ENCODE results near the gene PTPRG. TPM values are rescaled to one million over a fixed set of nuclear protein-coding genes. Genes with fewer than 3 reads are reported as not detected.

Gene PTPRG
- total RNA-seq, 4 donors from 2014 or later, result 33.5 to 56.6 (median 46.9) TPM

- H3K27me3 ChIP-seq, result no peaks in the 10 kb centered on the region
- TF ChIP-seq CTCF (IDR thresholded peaks at IDR 0.05) (no peak), POLR2A (IDR thresholded peaks at IDR 0.05) (no peak)
- peaks cover 0 to 4% (median 0%) of the 10 kb centered on the region in 3 donors for H3K36me3 ChIP-seq
- no peak overlapping the region for H3K4me3 ChIP-seq
- H3K4me1 ChIP-seq, result no peaks in the 10 kb centered on the region
- DNase-seq, result no peak
- no peak overlapping the region for H3K27ac ChIP-seq
- no peaks in the 10 kb centered on the region for H3K9me3 ChIP-seq
Measured at GRCh38 chr3:62020706-62021105, 459.3 kb downstream of the PTPRG start.

GRCh38 chr3:62022312-62022711, 460.9 kb downstream of the PTPRG start:
- H3K27ac ChIP-seq, result no peak overlapping the region
- no peaks in the 10 kb centered on the region for H3K4me1 ChIP-seq
- peaks cover 0 to 4% (median 0%) of the 10 kb centered on the region in 3 donors for H3K36me3 ChIP-seq
- no peak for DNase-seq
- no peaks in the 10 kb centered on the region for H3K9me3 ChIP-seq
- H3K4me3 ChIP-seq, result no peak overlapping the region
- TF ChIP-seq POLR2A (IDR thresholded peaks at IDR 0.05), result no peak
- no peak for TF ChIP-seq CTCF (IDR thresholded peaks at IDR 0.05)
- no peaks in the 10 kb centered on the region for H3K27me3 ChIP-seq

DNA sequence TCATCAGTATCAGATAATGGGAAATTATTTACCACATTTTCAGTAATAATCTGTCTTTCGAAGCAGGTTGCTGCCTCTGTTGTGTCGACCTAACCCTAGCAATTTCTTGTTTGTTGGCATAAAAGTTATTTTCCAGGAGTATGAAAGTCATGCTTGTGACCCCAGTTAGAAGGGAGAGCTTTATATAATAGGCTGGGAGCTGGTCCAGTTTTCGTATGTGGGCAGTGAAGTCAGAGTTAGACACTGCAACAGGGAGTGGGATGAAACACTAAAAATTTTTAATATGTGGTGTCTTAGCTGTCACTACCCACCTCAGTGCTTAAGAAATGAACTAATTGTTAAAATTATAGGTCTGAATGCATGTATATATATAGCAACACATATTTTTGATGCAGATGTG, 463.5 kb downstream of the PTPRG start:
- Histone ChIP-seq H3K27ac (no peak overlapping the region), H3K36me3 (peaks cover 0 to 4% (median 0%) of the 10 kb centered on the region in 3 donors), H3K4me3 (no peak overlapping the region), H3K9me3 (no peaks in the 10 kb centered on the region), H3K27me3 (no peaks in the 10 kb centered on the region), H3K4me1 (no peaks in the 10 kb centered on the region)
- DNase-seq, result no peak
- no peak for TF ChIP-seq CTCF (IDR thresholded peaks at IDR 0.05)
- no peak for TF ChIP-seq POLR2A (IDR thresholded peaks at IDR 0.05)

DNA sequence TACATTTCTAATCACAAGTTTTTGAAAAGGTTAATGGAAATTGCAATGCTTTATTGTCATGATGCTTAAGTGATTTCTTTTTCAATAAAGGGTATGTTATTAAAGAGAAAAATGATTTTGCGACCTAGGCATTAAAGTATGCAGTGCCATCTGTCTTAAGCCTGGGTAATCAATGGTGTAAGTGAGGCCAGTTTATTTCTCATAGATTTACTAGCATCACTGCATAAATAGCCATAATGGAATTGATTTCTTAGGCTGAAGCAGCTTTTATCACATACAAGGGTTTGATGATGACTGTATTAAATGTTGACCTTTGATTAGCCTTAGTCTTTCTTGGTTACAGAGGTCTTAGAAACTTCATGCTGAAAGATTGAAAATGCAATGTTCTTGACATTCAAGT, 464.5 kb downstream of the PTPRG start:
- Histone ChIP-seq H3K4me1 (no peaks in the 10 kb centered on the region), H3K27ac (no peak overlapping the region), H3K4me3 (no peak overlapping the region), H3K36me3 (peaks cover 0 to 4% (median 0%) of the 10 kb centered on the region in 3 donors), H3K9me3 (no peaks in the 10 kb centered on the region), H3K27me3 (no peaks in the 10 kb centered on the region)
- TF ChIP-seq CTCF (IDR thresholded peaks at IDR 0.05) (no peak), POLR2A (IDR thresholded peaks at IDR 0.05) (no peak)
- no peak for DNase-seq

DNA sequence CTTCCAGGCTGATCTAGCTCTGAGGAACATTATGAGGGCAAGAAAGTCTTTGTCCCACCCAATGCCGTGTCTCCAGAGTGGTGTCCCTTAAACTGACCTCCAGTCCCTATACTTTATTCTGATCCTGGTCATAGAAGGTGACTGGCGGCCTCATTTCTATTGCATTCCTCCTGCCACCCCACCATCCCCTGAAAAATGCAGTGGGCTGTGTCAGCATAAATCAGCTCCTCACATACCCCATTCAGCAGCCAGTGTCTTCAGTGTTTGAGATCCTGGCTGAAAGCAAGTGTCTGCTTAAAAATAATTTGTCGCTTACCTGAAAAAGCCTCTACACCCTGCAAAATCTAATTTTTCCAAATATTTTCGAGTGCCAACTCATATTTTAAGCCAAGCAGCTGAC, 465.9 kb downstream of the PTPRG start:
- H3K27ac ChIP-seq, result no peak overlapping the region
- no peaks in the 10 kb centered on the region for H3K9me3 ChIP-seq
- no peaks in the 10 kb centered on the region for H3K4me1 ChIP-seq
- TF ChIP-seq CTCF (IDR thresholded peaks at IDR 0.05) (no peak), POLR2A (IDR thresholded peaks at IDR 0.05) (no peak)
- H3K27me3 ChIP-seq, result no peaks in the 10 kb centered on the region
- no peak overlapping the region for H3K4me3 ChIP-seq
- no peak for DNase-seq
- H3K36me3 ChIP-seq, result peaks cover 0 to 4% (median 0%) of the 10 kb centered on the region in 3 donors

- Histone ChIP-seq H3K36me3 (peaks cover 0 to 1% (median 0%) of the 10 kb centered on the region in 3 donors), H3K4me1 (no peaks in the 10 kb centered on the region), H3K27me3 (no peaks in the 10 kb centered on the region), H3K9me3 (no peaks in the 10 kb centered on the region), H3K4me3 (no peak overlapping the region), H3K27ac (no peak overlapping the region)
- DNase-seq, result no peak
- TF ChIP-seq POLR2A (IDR thresholded peaks at IDR 0.05) (no peak), CTCF (IDR thresholded peaks at IDR 0.05) (no peak)
Measured at GRCh38 chr3:62027796-62028195, 466.4 kb downstream of the PTPRG start.
